ENCODE measurements around the gene GTPBP3.

GTPBP3 gene

DNA sequence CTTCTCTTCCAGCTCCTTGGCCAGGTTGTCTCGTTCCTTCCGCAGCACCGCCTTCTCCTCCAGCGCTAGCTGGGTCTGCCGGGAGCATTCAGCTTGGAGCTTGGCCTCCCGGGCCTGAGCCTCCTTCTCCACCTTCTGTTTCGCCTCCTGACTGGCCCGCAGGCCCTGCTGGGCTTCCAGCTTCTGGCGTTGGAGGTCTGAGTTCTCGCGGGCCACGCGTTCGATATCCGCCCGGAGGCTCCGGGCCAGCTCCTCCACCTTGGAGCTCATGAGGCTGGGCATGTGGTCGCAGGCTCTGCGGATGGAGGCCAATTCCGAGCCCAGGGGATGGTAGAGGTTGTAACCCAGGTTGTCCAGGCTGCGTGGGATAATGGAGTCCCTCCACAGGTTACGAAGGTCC is 28.0 kb downstream of the GTPBP3 start:
- Histone ChIP-seq H3K36me3 (no peaks in the 10 kb centered on the region), H3K4me3 (no peak overlapping the region), H3K4me1 (peaks cover 0 to 11% (median 2%) of the 10 kb centered on the region in 4 donors), H3K9me3 (no peaks in the 10 kb centered on the region), H3K27ac (no peak overlapping the region), H3K27me3 (peaks cover 0 to 8% of the 10 kb centered on the region in 2 donors)
- TF ChIP-seq, protein P1, sequence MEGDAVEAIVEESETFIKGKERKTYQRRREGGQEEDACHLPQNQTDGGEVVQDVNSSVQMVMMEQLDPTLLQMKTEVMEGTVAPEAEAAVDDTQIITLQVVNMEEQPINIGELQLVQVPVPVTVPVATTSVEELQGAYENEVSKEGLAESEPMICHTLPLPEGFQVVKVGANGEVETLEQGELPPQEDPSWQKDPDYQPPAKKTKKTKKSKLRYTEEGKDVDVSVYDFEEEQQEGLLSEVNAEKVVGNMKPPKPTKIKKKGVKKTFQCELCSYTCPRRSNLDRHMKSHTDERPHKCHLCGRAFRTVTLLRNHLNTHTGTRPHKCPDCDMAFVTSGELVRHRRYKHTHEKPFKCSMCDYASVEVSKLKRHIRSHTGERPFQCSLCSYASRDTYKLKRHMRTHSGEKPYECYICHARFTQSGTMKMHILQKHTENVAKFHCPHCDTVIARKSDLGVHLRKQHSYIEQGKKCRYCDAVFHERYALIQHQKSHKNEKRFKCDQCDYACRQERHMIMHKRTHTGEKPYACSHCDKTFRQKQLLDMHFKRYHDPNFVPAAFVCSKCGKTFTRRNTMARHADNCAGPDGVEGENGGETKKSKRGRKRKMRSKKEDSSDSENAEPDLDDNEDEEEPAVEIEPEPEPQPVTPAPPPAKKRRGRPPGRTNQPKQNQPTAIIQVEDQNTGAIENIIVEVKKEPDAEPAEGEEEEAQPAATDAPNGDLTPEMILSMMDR (IDR thresholded peaks at IDR 0.05) = no peak
- intact Hi-C loops (cut with DNase I; ENCODE audit: low total_unique reads) = no loop called here
- no peak for DNase-seq

DNA sequence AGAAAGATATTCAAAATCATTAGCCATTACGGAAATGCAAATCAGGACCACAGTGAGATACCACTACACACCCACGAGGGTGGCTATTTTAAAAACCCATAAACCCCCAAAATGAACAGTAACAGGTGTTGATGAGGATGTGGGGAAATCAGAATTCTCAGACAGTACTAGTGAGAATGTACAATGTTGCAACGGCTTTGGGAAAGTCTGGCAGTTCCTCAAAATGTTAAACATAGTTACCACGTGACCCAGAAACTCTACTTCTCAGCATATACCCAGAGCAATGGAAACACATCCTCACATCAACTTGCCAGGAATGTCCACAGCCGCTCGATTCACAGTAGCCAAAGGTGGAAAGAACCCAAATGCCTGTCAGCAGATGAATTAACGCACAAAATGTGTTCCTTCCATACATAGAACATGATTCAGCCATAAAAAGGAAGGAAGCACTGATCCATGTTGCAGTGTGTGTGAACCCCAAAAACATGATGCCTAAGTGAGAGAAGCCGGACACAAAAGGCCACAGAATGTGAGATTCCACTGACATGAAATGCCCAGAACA is 32.8 kb downstream of the GTPBP3 start:
- Histone ChIP-seq H3K27ac (no peak overlapping the region), H3K4me3 (no peak overlapping the region), H3K27me3 (peaks cover 0 to 8% of the 10 kb centered on the region in 2 donors), H3K36me3 (no peaks in the 10 kb centered on the region), H3K4me1 (peaks cover 0 to 12% (median 2%) of the 10 kb centered on the region in 4 donors), H3K9me3 (no peaks in the 10 kb centered on the region)
- DNase-seq = no peak
- TF ChIP-seq, protein P1 (IDR thresholded peaks at IDR 0.05) = no peak
- intact Hi-C loops (cut with DNase I; ENCODE audit: low total_unique reads) = no loop called here

DNA sequence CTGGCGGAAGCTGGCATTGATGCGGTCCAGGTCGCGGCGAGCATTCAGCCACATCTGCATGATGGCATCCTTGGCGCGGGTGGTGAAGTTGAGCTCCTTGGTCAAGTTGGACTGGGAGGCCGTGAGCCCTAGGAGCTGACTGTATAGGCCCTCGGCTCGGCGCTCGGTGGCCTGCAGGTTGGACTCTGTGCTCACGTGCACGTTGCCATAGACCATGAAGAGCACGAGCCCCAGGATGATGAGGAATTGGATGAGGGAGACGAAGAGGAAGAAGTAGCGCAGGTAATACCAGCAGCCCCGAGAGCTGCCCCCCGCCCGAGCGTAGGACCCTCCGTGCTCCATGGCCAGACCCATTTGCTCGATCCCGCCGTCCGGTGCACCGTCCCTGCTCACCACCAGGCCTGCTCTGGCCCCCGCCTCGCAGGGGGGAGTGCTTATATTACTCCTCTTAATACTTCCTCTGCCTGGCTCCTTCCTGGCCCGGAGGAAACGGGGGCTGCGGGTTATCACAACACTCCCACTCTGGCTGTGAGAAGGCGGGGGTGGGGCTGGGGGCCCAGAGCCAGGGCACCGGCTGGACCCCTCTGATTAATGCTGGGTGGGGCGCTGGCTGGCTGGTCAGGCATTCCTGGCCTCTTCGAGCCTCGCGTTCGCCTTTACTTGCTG is 39.7 kb downstream of the GTPBP3 start, which contains the start of gene PLVAP:
Gene PLVAP (minus strand): TSS at position 408 of the 666 bp plus-strand sequence. CDS start 54 bp downstream, at position 354.
- TF ChIP-seq, protein P1 (IDR thresholded peaks at IDR 0.05) = no peak
- H3K36me3 ChIP-seq = no peaks in the 10 kb centered on the region
- peak in 1 of 2 donors; percentile 69 for DNase-seq
- H3K27me3 ChIP-seq = peaks cover 0 to 9% of the 10 kb centered on the region in 2 donors
- intact Hi-C loops (cut with DNase I; ENCODE audit: low total_unique reads) = no loop called here
- no peak within 1 kb of the TSS for H3K27ac ChIP-seq
- peaks cover 0 to 2% (median 0%) of the 10 kb centered on the region in 4 donors for H3K4me1 ChIP-seq
- H3K9me3 ChIP-seq = no peaks in the 10 kb centered on the region
- H3K4me3 ChIP-seq = peak within 1 kb of the TSS; percentile 14 to 33

DNA sequence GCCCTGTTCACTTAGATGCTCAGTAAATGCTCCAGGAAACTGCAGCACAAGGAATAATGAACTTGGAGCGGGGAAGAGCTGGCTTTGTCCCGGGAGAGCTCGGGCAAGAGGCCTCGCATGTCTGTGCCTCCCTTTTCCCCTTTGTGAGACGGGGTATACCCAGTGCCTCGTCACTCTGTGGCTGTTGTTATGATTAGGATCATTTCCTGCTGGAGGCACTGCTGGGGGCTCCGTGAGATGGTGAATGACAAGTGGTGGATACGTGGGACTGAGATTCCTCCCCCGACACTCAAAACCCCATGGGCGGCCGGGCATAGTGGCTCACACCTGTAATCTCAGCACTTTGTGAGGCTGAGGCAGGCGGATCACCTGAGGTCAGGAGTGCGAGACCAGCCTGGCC is 40.9 kb downstream of the GTPBP3 start:
- TF ChIP-seq, protein P1 (IDR thresholded peaks at IDR 0.05) = no peak

DNA sequence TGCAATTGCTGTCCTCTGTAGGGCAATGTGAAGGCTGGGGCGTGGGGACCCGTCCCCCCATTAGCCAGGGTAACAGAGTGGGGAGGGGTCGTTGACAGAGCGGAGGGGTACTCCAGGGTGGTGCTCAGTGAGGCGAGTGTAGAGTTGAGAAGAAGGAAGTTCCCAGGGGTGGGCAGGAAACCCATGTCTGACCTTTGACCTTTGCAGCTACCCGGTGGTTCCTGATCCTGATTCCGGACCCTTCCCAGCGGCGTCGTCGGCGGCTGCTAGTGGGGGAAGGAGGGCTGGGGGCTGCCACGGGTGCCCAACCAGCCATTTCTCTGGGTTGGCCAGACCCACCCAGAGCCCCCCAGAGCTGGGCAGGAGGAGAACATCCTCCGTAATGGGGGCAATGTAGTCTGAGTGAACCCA is 41.9 kb downstream of the GTPBP3 start:
- peaks cover 0 to 9% of the 10 kb centered on the region in 2 donors for H3K27me3 ChIP-seq
- intact Hi-C loops (cut with DNase I; ENCODE audit: low total_unique reads) = no loop called here
- H3K36me3 ChIP-seq = no peaks in the 10 kb centered on the region
- TF ChIP-seq, protein P1 (IDR thresholded peaks at IDR 0.05) = no peak
- H3K27ac ChIP-seq = no peak overlapping the region
- no peak for DNase-seq
- H3K4me3 ChIP-seq = no peak overlapping the region
- no peaks in the 10 kb centered on the region for H3K9me3 ChIP-seq
- H3K4me1 ChIP-seq = peaks cover 0 to 13% (median 7%) of the 10 kb centered on the region in 4 donors

More for the DNA sequence above, 40.9 kb downstream of the GTPBP3 start:
- H3K9me3 ChIP-seq = no peaks in the 10 kb centered on the region
- no peaks in the 10 kb centered on the region for H3K36me3 ChIP-seq
- peaks cover 0 to 9% of the 10 kb centered on the region in 2 donors for H3K27me3 ChIP-seq
- DNase-seq = no peak
- no peak overlapping the region for H3K4me3 ChIP-seq
- no peak overlapping the region for H3K27ac ChIP-seq
- peaks cover 0 to 12% (median 6%) of the 10 kb centered on the region in 4 donors for H3K4me1 ChIP-seq
- intact Hi-C loops (cut with DNase I; ENCODE audit: low total_unique reads) = no loop called here

Measured in tibial artery (tissue), 4 donors.